AG04450 (cell line): ENCODE measurements around the gene RPL37A. TPM values are rescaled to one million over a fixed set of nuclear protein-coding genes. Genes with fewer than 3 reads are reported as not detected.

ENCODE experiments used
- CTCF ChIA-PET: fragments of 300-600, 350-600 bp; formaldehyde crosslinking; extraction: SDS; loops from one replicate; lab custom pipeline; 2022; ENCODE audit warnings: antibody characterized with exemption, inconsistent platforms; lab: Charles Lee
- POLR2A ChIA-PET: fragments of 350-600 bp; formaldehyde crosslinking; extraction: SDS; loops from one replicate; lab custom pipeline; 2021; ENCODE audit warnings: antibody characterized with exemption, inconsistent platforms; lab: Yijun Ruan, JAX
- DNase-seq: peaks from one replicate; pipeline ENCODE4 v3.0.0-alpha.2; 2011; ENCODE audit warnings: low read depth, low spot score
- H3K27ac ChIP-seq: one replicate; pipeline ENCODE4 v1.5.1; 2012; ENCODE audit warnings: low read depth, low read length, control low read depth
- H3K27me3 ChIP-seq: one replicate; pipeline ENCODE4 v1.6.0; 2012; ENCODE audit warnings: low read length; ENCODE audit not compliant: control insufficient read depth, insufficient read depth
- H3K4me3 ChIP-seq: 2 replicates; pipeline ENCODE4 v1.5.1; 2011; ENCODE audit warnings: mild to moderate bottlenecking, low read depth, low read length, control low read depth
- H3K9me3 ChIP-seq: 2 replicates; pipeline ENCODE4 v1.5.1; 2012; ENCODE audit warnings: low read length; ENCODE audit not compliant: control insufficient read depth, insufficient read depth
- CTCF ChIP-seq: IDR thresholded peaks from 2 replicates; pipeline ENCODE4 v1.5.1; 2011; ENCODE audit warnings: low read depth, low read length, control low read depth, inconsistent platforms
- polyA plus RNA-seq: library from polyadenylated mRNA; depleted of rRNA; stranded (reverse); fragments of >200 nt; gene quantifications from 2 replicates; pipeline ENCODE4 v1.2.3, GENCODE V29; 2011

The RPL37A gene
- polyA plus RNA-seq, 1 experiment: 3,563 TPM

GRCh38 chr2:216526939-216527338 lies 28.3 kb downstream of the RPL37A start:
- H3K27me3 ChIP-seq: no peaks in the 10 kb centered on the region
- H3K4me3 ChIP-seq: no peak overlapping the region
- CTCF ChIA-PET: interaction anchor here (0.6 to 2.4 kb wide), 2 partner anchors 10 to 750 kb away, joined by 3 to 8 read pairs; no protein-coding TSS in a partner anchor
- no peak for DNase-seq
- no peak for TF ChIP-seq CTCF
- peaks cover 2% of the 10 kb centered on the region; the same call in 1 of the 2 replicates for H3K9me3 ChIP-seq
- H3K27ac ChIP-seq: no peak overlapping the region
- POLR2A ChIA-PET: no interaction called here

- DNase-seq: no peak
- no peak for TF ChIP-seq CTCF
- ChIA-PET POLR2A (no interaction called here), CTCF (no interaction called here)
- no peak overlapping the region for H3K4me3 ChIP-seq
- peaks cover 2% of the 10 kb centered on the region; the same call in 1 of the 2 replicates for H3K9me3 ChIP-seq
- no peak overlapping the region for H3K27ac ChIP-seq
- no peaks in the 10 kb centered on the region for H3K27me3 ChIP-seq
Observed at GRCh38 chr2:216527600-216527999, 29.0 kb downstream of the RPL37A start.

GRCh38 chr2:216532562-216532961 lies 33.9 kb downstream of the RPL37A start:
- no peak overlapping the region for H3K4me3 ChIP-seq
- CTCF ChIA-PET: interaction anchor here (0.7 to 4.1 kb wide), 2 partner anchors 15 to 77 kb away, joined by 3 to 26 read pairs; no protein-coding TSS in a partner anchor
- no peaks in the 10 kb centered on the region for H3K9me3 ChIP-seq
- DNase-seq: no peak
- no peaks in the 10 kb centered on the region for H3K27me3 ChIP-seq
- TF ChIP-seq CTCF: no peak
- POLR2A ChIA-PET: interaction anchor here (0.7 kb wide), 1 partner anchor 24 kb away, joined by 6 read pairs; no protein-coding TSS in a partner anchor
- H3K27ac ChIP-seq: no peak overlapping the region

DNA sequence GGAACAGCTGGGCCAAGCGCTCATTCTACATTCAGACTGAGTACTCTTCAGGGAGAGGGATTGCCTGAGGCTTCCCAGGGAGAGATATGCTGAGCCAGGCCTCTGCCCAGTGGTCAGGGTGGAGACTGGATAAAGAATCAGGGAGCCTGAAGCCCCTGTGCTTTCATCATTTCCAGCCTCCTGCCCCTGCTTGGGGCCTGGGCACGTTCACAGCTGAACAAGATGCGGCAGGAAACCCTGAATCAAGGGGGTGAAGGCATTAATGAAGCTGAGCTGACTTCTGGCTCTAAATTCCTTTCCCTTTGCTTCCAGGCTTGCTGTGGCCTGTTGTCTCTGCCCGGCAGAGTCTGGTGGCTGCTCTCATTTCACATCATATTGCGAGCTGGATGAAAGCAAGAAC lies 35.0 kb downstream of the RPL37A start:
- ChIA-PET POLR2A (no interaction called here), CTCF (interaction anchor here (1.2 to 4.1 kb wide), 2 partner anchors 16 to 134 kb away, joined by 3 to 26 read pairs; no protein-coding TSS in a partner anchor)
- no peaks in the 10 kb centered on the region for H3K9me3 ChIP-seq
- peak overlapping the region; percentile 24 for H3K27ac ChIP-seq
- no peak overlapping the region for H3K4me3 ChIP-seq
- no peaks in the 10 kb centered on the region for H3K27me3 ChIP-seq
- TF ChIP-seq CTCF: no peak
- no peak for DNase-seq

DNA sequence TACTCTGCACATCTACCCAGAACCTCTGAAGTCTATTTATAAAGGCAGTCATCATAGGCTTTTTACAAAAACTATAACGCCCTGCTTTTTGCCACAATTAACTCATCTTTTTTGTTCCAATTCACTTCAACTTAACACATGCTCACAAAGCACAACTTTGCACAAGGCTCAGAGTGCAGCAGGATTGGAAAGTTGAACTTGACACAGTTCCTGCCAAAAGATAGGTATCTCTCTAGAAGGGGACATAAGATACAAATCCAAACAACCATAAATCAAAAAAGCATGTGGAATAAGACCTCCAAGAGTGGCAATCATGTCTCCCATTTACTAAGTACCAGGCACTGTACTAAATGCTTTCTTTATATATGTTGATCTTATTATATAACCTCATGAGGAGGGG lies 36.2 kb downstream of the RPL37A start:
- ChIA-PET CTCF (no interaction called here), POLR2A (no interaction called here)
- no peaks in the 10 kb centered on the region for H3K27me3 ChIP-seq
- peak overlapping the region; percentile 94 for H3K27ac ChIP-seq
- peaks cover 4% of the 10 kb centered on the region; the same call in 1 of the 2 replicates for H3K9me3 ChIP-seq
- H3K4me3 ChIP-seq: no peak overlapping the region
- no peak for DNase-seq
- no peak for TF ChIP-seq CTCF
